ENCODE data around the gene PCMTD2.

PCMTD2 gene

DNA sequence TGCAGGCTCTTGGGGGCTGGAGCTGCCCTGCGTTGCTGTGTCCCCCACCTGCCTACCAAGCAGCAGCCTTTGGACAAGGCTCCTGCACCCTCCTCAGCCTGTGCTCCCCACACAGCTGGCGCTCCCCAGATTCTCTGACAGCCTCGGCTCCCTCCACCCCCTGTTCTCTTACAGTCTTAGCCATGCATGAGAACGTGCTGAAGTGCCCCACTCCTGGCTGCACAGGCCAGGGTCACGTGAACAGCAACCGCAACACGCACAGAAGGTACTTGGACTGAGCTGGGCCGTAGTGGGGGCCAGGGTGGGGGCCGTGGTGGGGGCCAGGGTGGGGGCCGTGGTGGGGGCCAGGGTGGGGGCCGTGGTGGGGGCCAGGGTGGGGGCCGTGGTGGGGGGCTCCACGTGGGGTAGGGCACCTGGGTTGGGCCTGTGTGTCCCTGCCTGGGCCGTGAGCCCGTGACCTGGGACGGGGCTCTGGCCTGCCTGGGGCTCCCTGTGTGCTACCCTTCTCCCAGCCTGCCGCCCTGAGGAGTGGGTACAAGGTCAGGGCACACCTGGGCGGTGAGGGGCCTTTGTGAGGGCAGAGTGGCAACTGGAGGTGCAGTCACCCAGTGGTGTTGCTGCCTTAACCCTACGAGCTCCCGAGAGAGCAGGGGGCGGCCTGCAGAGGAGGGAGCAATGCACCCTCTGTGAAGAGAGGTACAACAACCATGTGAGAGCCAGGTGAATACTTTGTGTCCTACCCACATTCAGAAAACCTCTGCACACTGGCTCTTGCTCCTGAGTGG is 43.5 kb upstream of the PCMTD2 start:
- Histone ChIP-seq H3K27ac (no peak overlapping the region), H3K4me3 (ENCODE audit: low read depth in 1 of 2, low read length in 1 of 2) (no peak overlapping the region), H3K36me3 (no peaks in the 10 kb centered on the region), H3K9me3 (no peaks in the 10 kb centered on the region), H3K27me3 (no peaks in the 10 kb centered on the region), H3K4me1 (ENCODE audit: control insufficient read depth in 1 of 2, insufficient read depth in 1 of 2, low read depth in 1 of 2, low read length in 1 of 2) (no peaks in the 10 kb centered on the region)
- TF ChIP-seq, protein P1, sequence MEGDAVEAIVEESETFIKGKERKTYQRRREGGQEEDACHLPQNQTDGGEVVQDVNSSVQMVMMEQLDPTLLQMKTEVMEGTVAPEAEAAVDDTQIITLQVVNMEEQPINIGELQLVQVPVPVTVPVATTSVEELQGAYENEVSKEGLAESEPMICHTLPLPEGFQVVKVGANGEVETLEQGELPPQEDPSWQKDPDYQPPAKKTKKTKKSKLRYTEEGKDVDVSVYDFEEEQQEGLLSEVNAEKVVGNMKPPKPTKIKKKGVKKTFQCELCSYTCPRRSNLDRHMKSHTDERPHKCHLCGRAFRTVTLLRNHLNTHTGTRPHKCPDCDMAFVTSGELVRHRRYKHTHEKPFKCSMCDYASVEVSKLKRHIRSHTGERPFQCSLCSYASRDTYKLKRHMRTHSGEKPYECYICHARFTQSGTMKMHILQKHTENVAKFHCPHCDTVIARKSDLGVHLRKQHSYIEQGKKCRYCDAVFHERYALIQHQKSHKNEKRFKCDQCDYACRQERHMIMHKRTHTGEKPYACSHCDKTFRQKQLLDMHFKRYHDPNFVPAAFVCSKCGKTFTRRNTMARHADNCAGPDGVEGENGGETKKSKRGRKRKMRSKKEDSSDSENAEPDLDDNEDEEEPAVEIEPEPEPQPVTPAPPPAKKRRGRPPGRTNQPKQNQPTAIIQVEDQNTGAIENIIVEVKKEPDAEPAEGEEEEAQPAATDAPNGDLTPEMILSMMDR (IDR thresholded peaks at IDR 0.05) = no peak

DNA sequence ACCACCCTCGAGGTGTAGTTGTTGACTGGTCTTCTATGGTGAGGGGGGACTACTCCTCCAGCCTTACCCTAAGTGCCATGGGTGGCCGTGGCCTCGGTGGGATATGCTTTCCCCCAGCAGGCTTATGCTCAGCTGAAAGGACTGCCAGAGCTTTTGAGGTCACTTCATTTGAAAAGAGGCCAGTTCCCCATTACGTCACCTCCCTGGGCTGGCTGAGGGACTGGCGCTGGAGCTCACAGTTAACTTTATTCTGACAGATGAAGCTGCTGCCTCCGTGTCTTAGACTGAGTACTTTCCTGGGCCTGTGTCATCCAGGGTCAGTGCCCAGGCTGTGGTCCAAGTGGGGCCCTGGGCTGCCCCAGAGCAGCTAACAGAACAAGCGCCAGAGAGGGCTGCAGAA is 42.8 kb upstream of the PCMTD2 start:
- H3K36me3 ChIP-seq = no peaks in the 10 kb centered on the region
- no peaks in the 10 kb centered on the region for H3K4me1 ChIP-seq (ENCODE audit: control insufficient read depth in 1 of 2, insufficient read depth in 1 of 2, low read depth in 1 of 2, low read length in 1 of 2)
- H3K27ac ChIP-seq = no peak overlapping the region
- no peaks in the 10 kb centered on the region for H3K9me3 ChIP-seq
- no peak overlapping the region for H3K4me3 ChIP-seq (ENCODE audit: low read depth in 1 of 2, low read length in 1 of 2)
- TF ChIP-seq, protein P1 (IDR thresholded peaks at IDR 0.05) = no peak
- H3K27me3 ChIP-seq = no peaks in the 10 kb centered on the region

DNA sequence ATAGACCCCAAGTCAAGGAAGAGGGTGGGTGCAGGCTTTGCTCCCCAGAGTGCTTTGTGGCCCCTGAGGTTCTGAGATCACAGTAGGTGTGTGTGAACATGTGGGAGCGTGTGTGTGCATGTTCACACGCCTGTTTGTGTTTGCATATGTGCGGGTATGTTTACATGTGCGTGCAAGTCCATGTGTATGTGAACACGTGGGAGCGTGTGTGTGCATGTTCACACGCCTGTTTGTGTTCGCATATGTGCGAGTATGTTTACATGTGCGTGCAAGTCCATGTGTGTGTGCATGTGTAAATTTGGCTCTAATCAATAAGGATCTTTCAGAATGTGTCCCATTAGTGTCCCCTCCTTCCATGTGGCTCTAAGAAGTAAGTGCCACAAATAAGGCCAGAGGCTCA is 41.4 kb upstream of the PCMTD2 start:
- Histone ChIP-seq H3K36me3 (no peaks in the 10 kb centered on the region), H3K9me3 (no peaks in the 10 kb centered on the region), H3K27me3 (no peaks in the 10 kb centered on the region), H3K27ac (no peak overlapping the region), H3K4me1 (ENCODE audit: control insufficient read depth in 1 of 2, insufficient read depth in 1 of 2, low read depth in 1 of 2, low read length in 1 of 2) (no peaks in the 10 kb centered on the region), H3K4me3 (ENCODE audit: low read depth in 1 of 2, low read length in 1 of 2) (no peak overlapping the region)
- TF ChIP-seq, protein P1 (IDR thresholded peaks at IDR 0.05) = no peak

DNA sequence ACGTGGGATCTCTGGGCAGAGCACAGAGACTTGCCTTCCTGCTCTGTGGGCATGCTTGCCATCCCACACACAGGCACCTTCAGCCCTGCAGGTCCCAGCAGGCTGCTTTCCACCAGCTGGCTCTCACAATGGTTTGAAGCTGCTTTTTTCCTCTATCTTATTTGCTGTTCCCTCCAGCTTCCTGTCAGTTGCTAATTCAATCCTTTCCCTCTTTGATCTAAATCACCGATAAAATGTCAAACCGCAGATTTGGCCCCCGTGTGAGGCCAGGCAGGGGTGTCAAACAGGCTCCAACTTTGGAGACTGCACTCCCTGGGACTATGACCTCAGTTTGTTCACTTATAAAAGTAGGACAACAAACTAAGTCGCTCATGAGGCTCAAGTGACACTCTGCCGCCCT is 40.6 kb upstream of the PCMTD2 start:
- Histone ChIP-seq H3K4me1 (ENCODE audit: control insufficient read depth in 1 of 2, insufficient read depth in 1 of 2, low read depth in 1 of 2, low read length in 1 of 2) (no peaks in the 10 kb centered on the region), H3K27me3 (no peaks in the 10 kb centered on the region), H3K4me3 (ENCODE audit: low read depth in 1 of 2, low read length in 1 of 2) (no peak overlapping the region), H3K36me3 (no peaks in the 10 kb centered on the region), H3K27ac (no peak overlapping the region), H3K9me3 (no peaks in the 10 kb centered on the region)
- TF ChIP-seq, protein P1 (IDR thresholded peaks at IDR 0.05) = no peak

DNA sequence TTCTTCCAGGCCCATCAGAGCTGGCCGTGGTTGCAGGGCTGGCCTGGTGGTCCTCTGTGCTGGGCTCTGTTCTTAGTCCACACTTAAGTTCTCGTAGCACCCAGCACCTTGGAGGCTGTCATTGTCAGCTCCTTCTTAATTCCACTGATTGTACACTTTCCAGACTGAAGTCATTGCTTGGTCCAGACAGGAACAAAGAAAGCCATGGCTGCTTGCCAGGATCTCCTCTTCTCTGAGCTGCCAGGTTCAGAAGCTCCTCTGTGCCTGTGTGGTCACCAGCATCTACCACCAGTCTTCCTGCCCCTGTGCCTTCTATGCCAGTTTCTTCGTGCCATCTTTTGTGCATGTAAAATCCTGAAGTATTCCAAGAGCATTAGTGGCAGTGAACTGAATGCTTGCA is 39.5 kb upstream of the PCMTD2 start:
- H3K4me3 ChIP-seq (ENCODE audit: low read depth in 1 of 2, low read length in 1 of 2) = no peak overlapping the region
- no peaks in the 10 kb centered on the region for H3K36me3 ChIP-seq
- H3K4me1 ChIP-seq (ENCODE audit: control insufficient read depth in 1 of 2, insufficient read depth in 1 of 2, low read depth in 1 of 2, low read length in 1 of 2) = no peaks in the 10 kb centered on the region
- no peaks in the 10 kb centered on the region for H3K27me3 ChIP-seq
- TF ChIP-seq, protein P1 (IDR thresholded peaks at IDR 0.05) = no peak
- H3K9me3 ChIP-seq = no peaks in the 10 kb centered on the region
- H3K27ac ChIP-seq = no peak overlapping the region
